ENCODE results near the gene OCSTAMP.

DNA sequence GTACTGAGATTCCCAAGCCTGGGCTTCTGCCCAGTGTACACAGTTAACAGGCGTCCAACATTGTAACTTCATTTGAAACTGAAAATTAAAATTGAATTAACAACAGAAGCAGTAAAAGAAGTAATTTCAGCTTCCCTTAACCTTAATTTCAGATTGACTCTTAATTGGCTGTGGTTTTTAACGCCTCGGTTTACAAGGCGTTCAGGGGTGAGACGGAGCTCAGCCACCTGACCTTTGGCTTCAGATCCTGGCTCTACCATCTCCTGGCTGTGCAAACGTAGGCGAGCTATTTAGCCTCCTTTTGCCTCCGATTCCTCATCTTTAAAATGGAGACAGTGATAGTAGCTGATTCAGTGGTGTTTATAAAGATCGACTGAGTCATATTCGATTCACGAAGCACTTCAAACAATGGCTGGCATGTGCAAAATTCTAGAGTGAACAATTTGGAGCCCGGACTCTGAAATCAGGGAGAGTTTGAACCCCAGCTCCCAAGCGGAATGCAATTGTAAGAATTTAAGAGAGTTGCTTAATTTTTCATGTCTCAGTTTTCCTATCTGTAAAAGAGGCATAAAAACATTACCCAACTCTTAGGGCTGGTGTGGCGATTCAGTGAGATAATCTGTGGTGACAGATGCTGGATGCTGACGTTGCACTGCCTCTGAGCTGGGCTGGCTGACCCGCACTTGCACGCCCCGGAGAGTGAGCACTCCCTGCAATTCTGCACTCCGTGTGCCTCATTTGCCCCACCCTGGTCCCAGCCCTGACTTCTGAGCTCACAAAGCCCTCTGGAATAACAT, 23.5 kb upstream of the OCSTAMP start:
- TF ChIP-seq, protein P1, sequence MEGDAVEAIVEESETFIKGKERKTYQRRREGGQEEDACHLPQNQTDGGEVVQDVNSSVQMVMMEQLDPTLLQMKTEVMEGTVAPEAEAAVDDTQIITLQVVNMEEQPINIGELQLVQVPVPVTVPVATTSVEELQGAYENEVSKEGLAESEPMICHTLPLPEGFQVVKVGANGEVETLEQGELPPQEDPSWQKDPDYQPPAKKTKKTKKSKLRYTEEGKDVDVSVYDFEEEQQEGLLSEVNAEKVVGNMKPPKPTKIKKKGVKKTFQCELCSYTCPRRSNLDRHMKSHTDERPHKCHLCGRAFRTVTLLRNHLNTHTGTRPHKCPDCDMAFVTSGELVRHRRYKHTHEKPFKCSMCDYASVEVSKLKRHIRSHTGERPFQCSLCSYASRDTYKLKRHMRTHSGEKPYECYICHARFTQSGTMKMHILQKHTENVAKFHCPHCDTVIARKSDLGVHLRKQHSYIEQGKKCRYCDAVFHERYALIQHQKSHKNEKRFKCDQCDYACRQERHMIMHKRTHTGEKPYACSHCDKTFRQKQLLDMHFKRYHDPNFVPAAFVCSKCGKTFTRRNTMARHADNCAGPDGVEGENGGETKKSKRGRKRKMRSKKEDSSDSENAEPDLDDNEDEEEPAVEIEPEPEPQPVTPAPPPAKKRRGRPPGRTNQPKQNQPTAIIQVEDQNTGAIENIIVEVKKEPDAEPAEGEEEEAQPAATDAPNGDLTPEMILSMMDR (IDR thresholded peaks at IDR 0.05), result no peak
- no peak for TF ChIP-seq POLR2A (IDR thresholded peaks at IDR 0.05)
